A673 (cell line): ENCODE measurements around the gene BORCS6.

Source experiments
- EZH2 ChIP-seq: fragments of 200-600 bp; sonication (generic); IDR thresholded peaks from 2 replicates; pipeline ENCODE4 v1.6.1; 2017; ENCODE audit warnings: borderline replicate concordance, low read depth, mild to moderate bottlenecking, mixed read lengths, antibody characterized with exemption, low read length; ENCODE audit not compliant: poor library complexity, severe bottlenecking
- TF ChIP-seq, protein P1 (sequence below): fragments of 300-800, 200-600 bp; sonication (generic); conservative IDR thresholded peaks from 2 replicates; pipeline ENCODE4 v1.5.1; 2017; ENCODE audit warnings: low read depth, mild to moderate bottlenecking, antibody characterized with exemption, low read length, moderate library complexity, mixed read lengths

GRCh38 chr17:8190506-8190905, 526 bp upstream of the BORCS6 start:
- TF ChIP-seq, protein P1, sequence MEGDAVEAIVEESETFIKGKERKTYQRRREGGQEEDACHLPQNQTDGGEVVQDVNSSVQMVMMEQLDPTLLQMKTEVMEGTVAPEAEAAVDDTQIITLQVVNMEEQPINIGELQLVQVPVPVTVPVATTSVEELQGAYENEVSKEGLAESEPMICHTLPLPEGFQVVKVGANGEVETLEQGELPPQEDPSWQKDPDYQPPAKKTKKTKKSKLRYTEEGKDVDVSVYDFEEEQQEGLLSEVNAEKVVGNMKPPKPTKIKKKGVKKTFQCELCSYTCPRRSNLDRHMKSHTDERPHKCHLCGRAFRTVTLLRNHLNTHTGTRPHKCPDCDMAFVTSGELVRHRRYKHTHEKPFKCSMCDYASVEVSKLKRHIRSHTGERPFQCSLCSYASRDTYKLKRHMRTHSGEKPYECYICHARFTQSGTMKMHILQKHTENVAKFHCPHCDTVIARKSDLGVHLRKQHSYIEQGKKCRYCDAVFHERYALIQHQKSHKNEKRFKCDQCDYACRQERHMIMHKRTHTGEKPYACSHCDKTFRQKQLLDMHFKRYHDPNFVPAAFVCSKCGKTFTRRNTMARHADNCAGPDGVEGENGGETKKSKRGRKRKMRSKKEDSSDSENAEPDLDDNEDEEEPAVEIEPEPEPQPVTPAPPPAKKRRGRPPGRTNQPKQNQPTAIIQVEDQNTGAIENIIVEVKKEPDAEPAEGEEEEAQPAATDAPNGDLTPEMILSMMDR = no peak
- no peak for TF ChIP-seq EZH2
